ENCODE measurements around the gene APEH. TPM values are rescaled to one million over a fixed set of nuclear protein-coding genes. Genes with fewer than 3 reads are reported as not detected.

The APEH gene
- total RNA-seq, 4 donors from 2014 or later = 48.2 to 75.5 (median 68.1) TPM

GRCh38 chr3:49667701-49668413 is 6.3 kb upstream of the APEH start:
- no peaks in the 10 kb centered on the region for H3K4me1 ChIP-seq
- no peak overlapping the region for H3K4me3 ChIP-seq
- no peak overlapping the region for H3K27ac ChIP-seq (replicated peaks in 1 of 4)
- H3K36me3 ChIP-seq = no peaks in the 10 kb centered on the region
- intact Hi-C loops (cut with DNase I) = no loop called here
- TF ChIP-seq POLR2AphosphoS5 (IDR thresholded peaks at IDR 0.05) (no peak), POLR2A (IDR thresholded peaks at IDR 0.05; ENCODE audit: low read depth) (no peak), EP300 (IDR thresholded peaks at IDR 0.05) (no peak)
- TF ChIP-seq, protein P1, sequence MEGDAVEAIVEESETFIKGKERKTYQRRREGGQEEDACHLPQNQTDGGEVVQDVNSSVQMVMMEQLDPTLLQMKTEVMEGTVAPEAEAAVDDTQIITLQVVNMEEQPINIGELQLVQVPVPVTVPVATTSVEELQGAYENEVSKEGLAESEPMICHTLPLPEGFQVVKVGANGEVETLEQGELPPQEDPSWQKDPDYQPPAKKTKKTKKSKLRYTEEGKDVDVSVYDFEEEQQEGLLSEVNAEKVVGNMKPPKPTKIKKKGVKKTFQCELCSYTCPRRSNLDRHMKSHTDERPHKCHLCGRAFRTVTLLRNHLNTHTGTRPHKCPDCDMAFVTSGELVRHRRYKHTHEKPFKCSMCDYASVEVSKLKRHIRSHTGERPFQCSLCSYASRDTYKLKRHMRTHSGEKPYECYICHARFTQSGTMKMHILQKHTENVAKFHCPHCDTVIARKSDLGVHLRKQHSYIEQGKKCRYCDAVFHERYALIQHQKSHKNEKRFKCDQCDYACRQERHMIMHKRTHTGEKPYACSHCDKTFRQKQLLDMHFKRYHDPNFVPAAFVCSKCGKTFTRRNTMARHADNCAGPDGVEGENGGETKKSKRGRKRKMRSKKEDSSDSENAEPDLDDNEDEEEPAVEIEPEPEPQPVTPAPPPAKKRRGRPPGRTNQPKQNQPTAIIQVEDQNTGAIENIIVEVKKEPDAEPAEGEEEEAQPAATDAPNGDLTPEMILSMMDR (IDR thresholded peaks at IDR 0.05) = no peak
- DNase-seq (ENCODE audit: extremely low spot score) = no peak
- no peaks in the 10 kb centered on the region for H3K9me3 ChIP-seq
- WGBS = 78% methylated on average over 25 of the region's 25 CpGs
- H3K27me3 ChIP-seq = peaks cover 0 to 57% (median 2%) of the 10 kb centered on the region in 4 donors

GRCh38 chr3:49668414-49668797 is 5.7 kb upstream of the APEH start:
- TF ChIP-seq POLR2A (IDR thresholded peaks at IDR 0.05; ENCODE audit: low read depth) (no peak), EP300 (IDR thresholded peaks at IDR 0.05) (no peak), POLR2AphosphoS5 (IDR thresholded peaks at IDR 0.05) (no peak)
- TF ChIP-seq, protein P1 (IDR thresholded peaks at IDR 0.05) = no peak
- peaks cover 4 to 5% (median 5%) of the 10 kb centered on the region in 4 donors for H3K4me1 ChIP-seq
- intact Hi-C loops (cut with DNase I) = no loop called here
- WGBS = 21% methylated on average over 3 of the region's 5 CpGs
- no peak overlapping the region for H3K4me3 ChIP-seq
- DNase-seq (ENCODE audit: extremely low spot score) = no peak
- H3K27me3 ChIP-seq = peaks cover 0 to 51% (median 2%) of the 10 kb centered on the region in 4 donors
- no peaks in the 10 kb centered on the region for H3K36me3 ChIP-seq
- no peak overlapping the region for H3K27ac ChIP-seq (replicated peaks in 1 of 4)
- H3K9me3 ChIP-seq = no peaks in the 10 kb centered on the region

- WGBS = 66% methylated on average over 2 of the region's 5 CpGs
- DNase-seq (ENCODE audit: extremely low spot score) = no peak
Measured at GRCh38 chr3:49668861-49669260, 5.3 kb upstream of the APEH start.

DNA sequence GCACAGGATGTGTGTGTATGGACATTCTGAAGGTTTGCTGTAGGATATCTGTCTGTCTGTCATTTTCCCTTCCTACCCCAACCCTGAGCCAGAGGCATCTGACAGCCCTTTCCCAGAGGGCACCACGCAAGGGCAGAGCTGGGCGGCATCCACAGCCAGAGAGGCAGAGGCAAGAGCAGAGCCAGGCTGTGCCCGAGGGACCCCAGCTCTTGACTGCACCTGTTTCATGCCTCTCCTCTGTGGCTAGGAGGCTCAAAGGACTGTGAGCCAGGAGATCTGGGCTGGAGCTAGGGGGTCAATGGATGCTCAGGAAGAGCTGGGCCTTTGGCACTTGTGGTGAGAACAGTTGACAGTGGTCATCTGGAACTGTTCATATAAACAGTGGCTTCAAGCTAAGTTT is 4.8 kb upstream of the APEH start:
- H3K4me1 ChIP-seq = peaks cover 6 to 10% (median 7%) of the 10 kb centered on the region in 4 donors
- WGBS = 83% methylated on average over 1 of the region's 3 CpGs
- H3K36me3 ChIP-seq = no peaks in the 10 kb centered on the region
- H3K9me3 ChIP-seq = no peaks in the 10 kb centered on the region
- H3K27me3 ChIP-seq = peaks cover 0 to 42% (median 2%) of the 10 kb centered on the region in 4 donors
- TF ChIP-seq POLR2A (IDR thresholded peaks at IDR 0.05; ENCODE audit: low read depth) (no peak), POLR2AphosphoS5 (IDR thresholded peaks at IDR 0.05) (no peak), EP300 (IDR thresholded peaks at IDR 0.05) (no peak)
- TF ChIP-seq, protein P1 (IDR thresholded peaks at IDR 0.05) = no peak
- DNase-seq (ENCODE audit: extremely low spot score) = no peak
- H3K4me3 ChIP-seq = no peak overlapping the region
- intact Hi-C loops (cut with DNase I) = no loop called here
- H3K27ac ChIP-seq (replicated peaks in 1 of 4) = no peak overlapping the region

More at GRCh38 chr3:49668861-49669260, 5.3 kb upstream of the APEH start:
- Histone ChIP-seq H3K4me3 (no peak overlapping the region), H3K27ac (replicated peaks in 1 of 4) (no peak overlapping the region), H3K27me3 (peaks cover 0 to 47% (median 2%) of the 10 kb centered on the region in 4 donors), H3K36me3 (no peaks in the 10 kb centered on the region), H3K4me1 (peaks cover 6 to 9% (median 7%) of the 10 kb centered on the region in 4 donors), H3K9me3 (no peaks in the 10 kb centered on the region)
- no peak for TF ChIP-seq POLR2AphosphoS5 (IDR thresholded peaks at IDR 0.05)
- no peak for TF ChIP-seq EP300 (IDR thresholded peaks at IDR 0.05)
- TF ChIP-seq, protein P1 (IDR thresholded peaks at IDR 0.05) = no peak
- no peak for TF ChIP-seq POLR2A (IDR thresholded peaks at IDR 0.05; ENCODE audit: low read depth)
- intact Hi-C loops (cut with DNase I) = no loop called here

Measured in esophagus muscularis mucosa (tissue), 4 donors.